ENCODE results near the gene VSX1.

Gene VSX1

GRCh38 chr20:25081730-25082497 lies at the start of gene VSX1:
TSS of gene VSX1 (minus strand) at chr20:25082141. CDS start at chr20:25082096, 45 bp downstream.
- DNase-seq, result no peak

GRCh38 chr20:25129908-25130307 lies 48.0 kb upstream of the VSX1 start:
- no peak for DNase-seq

DNA sequence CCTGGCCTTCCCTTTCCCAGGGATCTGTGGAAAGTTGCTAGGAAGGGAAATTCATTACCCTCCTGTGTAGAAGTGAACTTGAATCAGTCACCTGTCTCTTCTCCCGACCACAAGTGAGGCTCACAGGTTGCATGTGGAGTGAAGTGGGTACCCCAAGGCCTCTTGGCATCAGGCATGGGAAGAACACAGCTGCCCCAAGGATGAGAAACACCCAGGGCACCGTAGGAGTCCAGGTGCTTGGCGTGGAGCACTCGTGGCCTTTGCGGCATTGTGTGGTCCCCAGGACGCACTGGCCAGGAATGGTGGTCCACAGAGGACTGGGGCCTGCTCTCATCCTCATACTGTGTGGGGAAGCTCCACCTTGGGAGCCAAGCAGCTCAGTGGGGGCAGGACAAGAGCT lies 47.5 kb upstream of the VSX1 start:
- no peak for DNase-seq

- no peak for DNase-seq
These were observed 46.7 kb upstream of the VSX1 start for GRCh38 chr20:25128649-25129048.

GRCh38 chr20:25127761-25128537 lies 46.0 kb upstream of the VSX1 start:
- no peak for DNase-seq

DNA sequence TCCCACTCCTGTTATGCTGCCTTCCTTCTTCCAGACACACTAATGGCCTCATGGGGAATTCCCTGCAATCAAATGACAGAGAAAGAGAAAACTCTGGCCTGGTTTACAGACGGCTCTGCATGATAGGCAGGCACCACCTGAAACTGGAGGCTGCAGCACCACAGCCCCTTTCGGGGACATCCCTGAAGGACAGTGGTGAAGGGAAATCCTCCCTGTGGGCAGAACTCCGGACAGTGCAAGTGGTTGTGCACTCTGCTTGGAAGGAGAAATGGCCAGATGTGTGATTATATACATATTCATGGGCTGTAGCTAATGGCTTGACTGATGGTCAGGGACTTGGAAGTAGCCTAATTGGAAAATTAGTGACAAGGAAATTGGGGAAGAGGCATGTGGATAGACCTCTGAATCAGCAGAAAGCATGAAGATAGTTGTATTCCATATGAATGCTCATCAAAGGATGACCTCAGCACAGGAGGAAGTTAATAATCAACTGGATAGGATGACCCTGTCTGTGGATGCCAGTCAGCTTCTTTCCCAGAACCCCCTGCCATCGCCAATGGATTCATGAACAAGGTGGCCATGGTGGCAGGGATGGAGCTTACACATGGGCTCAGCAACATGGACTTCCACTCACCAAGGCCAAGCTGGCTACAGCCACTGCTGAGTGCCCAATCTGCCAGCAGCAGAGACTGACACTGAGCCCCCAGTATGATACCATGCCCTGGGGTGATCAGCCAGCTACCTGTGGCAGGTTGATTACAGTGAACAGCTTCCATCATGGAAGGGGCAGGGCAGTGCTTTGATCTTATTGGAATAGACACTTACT lies 44.5 kb upstream of the VSX1 start:
- no peak for DNase-seq

GRCh38 chr20:25125636-25126035 lies 43.7 kb upstream of the VSX1 start:
- no peak for DNase-seq

DNA sequence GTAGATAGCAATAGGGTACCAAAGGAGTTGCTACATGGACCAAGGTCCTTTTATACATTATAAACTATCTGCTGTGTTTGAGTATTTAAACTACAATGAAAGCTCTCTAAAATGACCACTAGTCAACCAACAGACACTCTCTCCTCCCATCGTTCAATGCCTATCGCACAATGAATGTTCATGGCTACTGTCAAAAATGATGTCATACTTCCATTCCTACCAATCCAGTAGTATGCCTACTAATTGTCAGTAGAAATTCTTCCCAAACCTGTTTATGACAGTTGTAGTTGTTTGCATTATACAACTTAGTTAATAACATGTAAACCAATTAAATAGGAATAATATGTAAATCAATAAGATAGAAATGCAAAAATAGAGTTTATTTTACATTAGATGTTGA lies 39.0 kb upstream of the VSX1 start:
- DNase-seq, result no peak

GRCh38 chr20:25120457-25120856 lies 38.5 kb upstream of the VSX1 start:
- no peak for DNase-seq

GRCh38 chr20:25118529-25118928 lies 36.6 kb upstream of the VSX1 start:
- DNase-seq, result no peak

DNA sequence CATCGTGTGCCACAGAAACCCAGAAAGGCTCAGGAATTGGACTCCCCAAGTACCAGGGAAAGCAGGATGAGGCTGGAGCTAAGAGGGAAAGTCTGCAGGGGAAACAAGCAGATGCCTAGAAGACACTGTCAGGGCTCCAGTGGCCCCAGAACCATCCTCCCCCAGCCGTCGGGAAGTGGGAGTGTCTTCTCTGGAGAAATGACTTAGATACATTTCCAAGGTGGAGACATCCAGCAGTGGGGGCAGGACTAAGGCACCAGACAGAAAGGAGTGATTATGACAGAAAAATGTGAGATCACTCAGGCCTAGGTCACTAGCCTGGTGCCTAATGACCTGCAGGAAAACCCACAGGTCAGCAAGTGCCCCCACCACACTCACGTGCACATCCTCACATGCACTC lies 36.0 kb upstream of the VSX1 start:
- no peak for DNase-seq

DNA sequence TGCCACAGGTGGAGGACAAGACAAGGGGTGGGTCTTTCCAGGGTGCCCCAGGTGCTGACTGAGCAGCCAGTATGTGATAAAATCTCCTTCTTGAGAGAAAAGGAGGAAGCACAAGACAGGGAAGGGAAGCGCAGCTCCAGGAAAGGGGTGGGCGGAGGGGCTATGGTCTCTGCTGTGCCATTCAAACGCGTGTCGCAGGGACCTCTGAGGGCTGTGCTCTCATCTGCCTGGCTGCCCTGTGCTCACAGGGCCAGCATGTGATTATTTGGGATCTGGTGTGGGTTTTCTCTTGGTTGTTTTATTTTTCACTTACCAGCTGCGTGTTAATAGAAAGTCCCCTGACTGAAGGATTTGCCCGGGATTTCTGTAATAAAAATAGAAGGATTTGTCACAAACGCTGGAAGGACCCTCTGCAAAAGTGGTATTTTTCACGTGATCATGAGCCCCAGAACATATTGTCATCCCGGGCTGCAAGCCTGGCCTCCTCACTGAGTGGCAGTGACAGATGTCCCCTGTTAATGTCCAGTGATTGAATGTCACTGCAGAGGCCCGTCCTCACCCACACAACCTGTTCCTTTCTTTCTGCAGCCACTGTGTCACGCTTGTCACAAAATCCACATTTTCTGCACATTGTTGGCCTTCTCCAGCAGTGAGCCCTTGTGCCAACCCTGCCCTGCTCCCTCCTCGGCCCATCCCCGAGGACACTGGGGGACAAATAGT lies 35.0 kb upstream of the VSX1 start:
- no peak for DNase-seq

DNA sequence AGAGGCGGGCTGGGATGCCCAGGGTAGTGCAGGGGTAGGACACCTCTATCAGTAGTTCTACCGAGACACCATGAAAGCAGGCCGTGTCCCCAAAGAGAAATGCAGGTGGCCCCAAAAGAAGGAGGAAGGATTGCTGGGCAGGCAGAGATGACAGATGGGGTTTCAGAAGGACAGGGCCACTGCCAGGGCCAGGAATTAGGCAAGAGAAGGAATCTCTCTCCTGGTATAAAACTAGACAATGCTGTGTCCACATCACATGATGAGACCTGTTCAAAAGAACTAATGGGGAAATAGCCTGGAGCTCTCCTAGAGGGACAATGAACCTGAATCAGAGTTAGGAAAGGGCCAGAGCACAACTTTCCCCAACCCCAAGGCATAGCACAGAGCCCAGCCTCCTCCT lies 21.6 kb upstream of the VSX1 start:
- no peak for DNase-seq

DNA sequence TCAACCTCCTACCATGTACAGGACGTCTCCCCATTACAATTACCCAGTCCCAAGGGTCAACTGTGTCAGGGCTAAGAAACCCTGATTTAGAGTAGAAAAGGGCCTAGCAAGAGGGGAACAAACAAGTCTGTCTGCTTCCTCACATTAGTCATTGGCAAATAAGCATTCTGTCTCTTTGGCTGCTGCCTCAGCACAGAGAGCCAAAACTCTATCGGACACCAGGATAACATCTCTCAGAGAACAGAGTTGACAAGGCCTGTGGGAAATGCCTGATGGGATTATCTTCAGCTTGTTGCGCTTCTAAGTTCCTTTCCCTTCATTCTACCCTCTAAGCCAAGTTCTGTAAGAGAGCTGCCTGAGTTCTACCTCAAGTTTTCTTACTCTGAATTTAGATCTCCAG lies 19.0 kb upstream of the VSX1 start:
- DNase-seq, result no peak

DNA sequence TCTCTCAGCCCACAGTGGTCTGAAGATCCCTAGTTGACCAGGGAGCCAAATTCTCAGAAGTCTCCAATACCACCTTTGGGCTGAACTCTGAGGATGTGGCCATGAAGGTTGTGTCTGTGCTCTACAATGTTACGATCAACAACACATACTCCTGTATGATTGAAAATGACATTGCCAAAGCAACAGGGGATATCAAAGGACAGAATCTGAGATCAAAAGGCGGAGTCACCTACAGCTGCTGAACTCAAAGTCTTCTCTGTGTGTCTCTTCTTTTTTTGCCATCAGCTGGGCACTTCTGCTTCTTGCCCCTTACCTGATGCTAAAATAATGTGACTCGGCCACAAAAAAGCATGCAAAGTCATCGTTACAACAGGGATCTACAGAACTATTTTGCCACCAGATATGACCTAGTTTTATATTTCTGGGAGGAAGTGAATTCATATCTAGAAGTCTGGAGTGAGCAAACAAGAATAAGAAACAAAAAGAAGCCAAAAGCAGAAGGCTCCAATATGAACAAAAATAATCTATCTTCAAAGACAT lies 17.7 kb upstream of the VSX1 start:
- no peak for DNase-seq

- no peak for DNase-seq
These were observed 15.6 kb upstream of the VSX1 start for GRCh38 chr20:25097498-25097897.

DNA sequence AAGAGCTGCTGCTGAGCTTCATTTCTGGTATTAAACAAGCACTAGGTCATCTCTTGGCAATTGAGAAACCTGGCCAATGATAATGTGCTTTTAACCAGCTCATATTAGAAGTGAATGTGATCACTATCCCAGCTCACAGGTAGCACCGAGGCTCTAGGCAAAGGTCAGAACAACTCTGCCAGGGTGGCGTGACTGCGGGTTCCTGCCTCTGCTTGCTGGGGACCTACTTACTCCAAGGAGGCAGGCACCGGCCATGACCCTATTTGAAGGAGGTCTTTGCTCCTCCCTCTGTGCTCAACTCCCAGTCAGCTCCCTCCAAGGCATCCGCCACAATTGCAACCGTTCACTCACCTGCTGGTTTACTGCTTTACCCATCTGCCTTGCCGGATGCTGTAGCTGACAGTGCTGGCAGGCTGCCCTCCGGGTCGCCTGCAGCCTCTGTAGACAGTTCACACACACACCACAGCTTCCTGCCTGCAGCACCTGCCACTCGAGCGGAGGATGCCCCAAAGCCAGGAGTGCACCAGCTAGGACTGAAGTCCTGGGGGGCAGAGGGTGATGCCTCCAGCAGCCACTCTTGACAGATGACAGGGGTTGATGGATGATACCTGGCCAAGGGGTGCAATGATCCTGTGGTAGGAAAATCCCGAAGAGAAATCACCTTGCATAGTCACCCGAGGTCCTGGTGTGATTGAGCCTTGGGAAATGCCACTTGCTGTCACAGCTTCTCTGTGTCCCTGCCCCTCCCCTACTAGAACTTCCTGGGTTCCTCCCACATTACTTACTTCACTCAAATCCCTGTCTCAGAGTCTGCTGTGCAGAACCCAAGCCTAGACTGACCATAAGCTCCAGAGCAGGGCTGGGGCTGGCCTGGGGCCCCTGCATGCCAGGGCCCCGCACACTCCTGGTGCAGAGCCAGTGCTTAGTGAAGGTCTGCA lies 8.8 kb upstream of the VSX1 start:
- DNase-seq, result peak; percentile 75 to 79

- no peak for DNase-seq
These were observed 7.7 kb upstream of the VSX1 start for GRCh38 chr20:25089662-25090061.

GRCh38 chr20:25089096-25089495 lies 7.2 kb upstream of the VSX1 start:
- DNase-seq, result no peak

- DNase-seq, result no peak
These were observed 6.3 kb upstream of the VSX1 start for GRCh38 chr20:25088267-25088666.

DNA sequence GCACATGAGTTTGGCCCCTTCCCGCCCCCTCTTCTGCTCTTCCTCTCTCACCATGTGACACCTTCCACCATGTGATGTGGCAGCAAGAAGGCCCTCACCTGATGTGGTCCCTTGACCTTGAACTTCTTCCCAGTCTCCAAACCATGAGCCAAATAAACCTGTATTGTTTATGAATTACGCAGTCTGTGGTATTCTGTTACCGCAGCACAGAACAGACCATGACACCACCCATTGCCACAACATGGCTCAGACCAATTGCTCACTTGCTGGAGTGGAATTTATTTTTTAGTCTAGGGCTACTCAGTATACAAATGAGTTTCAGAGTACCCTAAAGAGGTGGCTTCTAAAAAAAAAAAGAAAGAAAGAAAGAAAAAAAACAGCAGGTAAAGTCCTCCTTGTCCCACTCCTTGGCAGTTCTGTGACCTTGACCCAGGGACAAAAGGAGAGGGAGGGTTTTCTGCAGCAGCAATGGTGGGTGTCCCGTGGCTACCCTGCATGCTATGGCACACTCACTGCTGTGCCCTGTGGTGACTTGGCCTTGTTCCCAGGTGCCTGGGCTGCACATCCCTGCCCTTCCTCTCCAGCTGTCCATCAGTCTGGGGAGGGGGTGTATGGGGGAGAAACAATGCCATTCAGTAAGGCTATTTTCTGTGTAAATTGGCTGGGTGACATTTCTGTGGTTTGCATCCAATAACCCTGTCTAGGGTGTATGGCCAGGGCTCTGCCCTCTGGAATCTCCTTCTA lies 5.4 kb upstream of the VSX1 start:
- no peak for DNase-seq
